SU-DHL-6 (cell line): ENCODE measurements around the gene TRIML2.

Source experiments
- EZH2phosphoT487 ChIP-seq: fragments of 200-600 bp; sonication (generic), shearing (Covaris generic); conservative IDR thresholded peaks from 2 replicates; pipeline ENCODE4 v1.6.1; 2018; ENCODE audit warnings: mild to moderate bottlenecking, antibody characterized with exemption, low read length, moderate library complexity, mixed read lengths
- TF ChIP-seq, protein P1 (sequence below): fragments of 200-600 bp; sonication (generic); IDR thresholded peaks from one replicate; pipeline ENCODE4 v1.5.1; 2017; ENCODE audit warnings: antibody characterized with exemption, mild to moderate bottlenecking, low read length, moderate library complexity; ENCODE audit not compliant: insufficient read depth, poor library complexity, severe bottlenecking

DNA sequence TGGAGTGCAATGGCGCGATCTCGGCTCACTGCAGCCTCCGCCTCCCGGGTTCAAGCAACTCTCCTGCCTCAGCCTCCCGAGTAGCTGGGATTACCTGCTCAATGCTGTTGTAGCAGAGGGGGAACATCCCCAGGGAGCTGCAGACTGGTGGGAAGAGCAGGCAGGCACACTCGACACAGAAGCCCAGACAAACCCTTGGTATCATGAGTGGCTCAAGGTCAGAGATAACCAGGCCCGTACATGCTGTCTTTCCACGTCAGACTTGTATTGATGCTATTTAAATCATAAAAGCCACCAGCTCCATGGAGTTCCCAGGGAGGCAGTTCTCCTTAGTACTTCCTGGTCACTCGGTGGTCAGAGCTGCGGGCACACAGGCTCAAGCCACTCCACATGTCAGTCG, 33.2 kb downstream of the TRIML2 start:
- TF ChIP-seq EZH2phosphoT487 = no peak
- TF ChIP-seq, protein P1, sequence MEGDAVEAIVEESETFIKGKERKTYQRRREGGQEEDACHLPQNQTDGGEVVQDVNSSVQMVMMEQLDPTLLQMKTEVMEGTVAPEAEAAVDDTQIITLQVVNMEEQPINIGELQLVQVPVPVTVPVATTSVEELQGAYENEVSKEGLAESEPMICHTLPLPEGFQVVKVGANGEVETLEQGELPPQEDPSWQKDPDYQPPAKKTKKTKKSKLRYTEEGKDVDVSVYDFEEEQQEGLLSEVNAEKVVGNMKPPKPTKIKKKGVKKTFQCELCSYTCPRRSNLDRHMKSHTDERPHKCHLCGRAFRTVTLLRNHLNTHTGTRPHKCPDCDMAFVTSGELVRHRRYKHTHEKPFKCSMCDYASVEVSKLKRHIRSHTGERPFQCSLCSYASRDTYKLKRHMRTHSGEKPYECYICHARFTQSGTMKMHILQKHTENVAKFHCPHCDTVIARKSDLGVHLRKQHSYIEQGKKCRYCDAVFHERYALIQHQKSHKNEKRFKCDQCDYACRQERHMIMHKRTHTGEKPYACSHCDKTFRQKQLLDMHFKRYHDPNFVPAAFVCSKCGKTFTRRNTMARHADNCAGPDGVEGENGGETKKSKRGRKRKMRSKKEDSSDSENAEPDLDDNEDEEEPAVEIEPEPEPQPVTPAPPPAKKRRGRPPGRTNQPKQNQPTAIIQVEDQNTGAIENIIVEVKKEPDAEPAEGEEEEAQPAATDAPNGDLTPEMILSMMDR = no peak
